Mesenchymal stem cell (in vitro differentiated cells and primary cell): ENCODE results near the gene ACTR5.

Experiments used
- DNase-seq: peaks from one replicate; pipeline ENCODE4 v3.0.0-alpha.2; 2013
- H2AFZ ChIP-seq: one replicate; pipeline ENCODE4 v1.6.1; 2013; ENCODE audit warnings: low read depth, mild to moderate bottlenecking, control low read depth, inconsistent platforms, low read length, moderate library complexity
- H2AK5ac ChIP-seq: 2 replicates; pipeline ENCODE4 v1.6.1; 2013; ENCODE audit warnings: low read length, moderate library complexity, mild to moderate bottlenecking, inconsistent platforms; ENCODE audit not compliant: severe bottlenecking
- H2BK120ac ChIP-seq: one replicate; pipeline ENCODE4 v1.6.1; 2013; ENCODE audit warnings: low read depth, mild to moderate bottlenecking, inconsistent platforms, low read length, moderate library complexity
- H2BK12ac ChIP-seq, 2 experiments: one replicate each; pipeline ENCODE4 v1.6.1; 2013; ENCODE audit warnings: inconsistent platforms in 2 of 2, low read length in 2 of 2, mild to moderate bottlenecking in 2 of 2, moderate library complexity in 2 of 2, control low read depth in 1 of 2
- H2BK15ac ChIP-seq: one replicate; pipeline ENCODE4 v1.6.1; 2013; ENCODE audit warnings: mild to moderate bottlenecking, low read depth, inconsistent platforms; ENCODE audit not compliant: poor library complexity, severe bottlenecking
- H2BK5ac ChIP-seq: 2 replicates; pipeline ENCODE4 v1.6.1; 2013; ENCODE audit warnings: low read depth, mild to moderate bottlenecking, low read length, control low read depth, inconsistent platforms; ENCODE audit not compliant: poor library complexity, severe bottlenecking
- H3K14ac ChIP-seq, 2 experiments: one replicate each; pipeline ENCODE4 v1.6.1; 2013; ENCODE audit warnings: inconsistent platforms in 2 of 2, low read length in 2 of 2, control low read depth in 1 of 2, mild to moderate bottlenecking in 1 of 2, moderate library complexity in 1 of 2
- H3K18ac ChIP-seq, 2 experiments: one replicate each; pipeline ENCODE4 v1.6.1; 2013; ENCODE audit warnings: inconsistent platforms in 2 of 2, low read length in 2 of 2, control low read depth in 1 of 2, low read depth in 1 of 2, mild to moderate bottlenecking in 1 of 2
- H3K23ac ChIP-seq, 2 experiments: one replicate each; pipeline ENCODE4 v1.6.1; 2013; ENCODE audit warnings: inconsistent platforms in 2 of 2, low read length in 2 of 2, mild to moderate bottlenecking in 2 of 2, moderate library complexity in 2 of 2, control low read depth in 1 of 2
- H3K27ac ChIP-seq: 2 replicates; pipeline ENCODE4 v1.5.1; 2013; ENCODE audit warnings: mild to moderate bottlenecking, moderate library complexity, low read length, control low read depth, inconsistent platforms; ENCODE audit not compliant: poor library complexity, severe bottlenecking
- H3K27me3 ChIP-seq, 2 experiments: 2 replicates each; pipeline versions ENCODE4 v1.6.1 to v1.7.0; 2013; ENCODE audit warnings: low read length in 2 of 2, mild to moderate bottlenecking in 2 of 2, moderate library complexity in 2 of 2, control low read depth in 1 of 2, inconsistent platforms in 1 of 2; ENCODE audit not compliant: control insufficient read depth in 1 of 2, insufficient read depth in 1 of 2
- H3K36me3 ChIP-seq, 2 experiments: 2 replicates each; pipeline versions ENCODE4 v1.6.1 to v1.7.0; 2013; ENCODE audit warnings: low read length in 2 of 2, control low read depth in 1 of 2, inconsistent platforms in 1 of 2, low read depth in 1 of 2, mild to moderate bottlenecking in 1 of 2; ENCODE audit not compliant: insufficient read depth in 2 of 2, control insufficient read depth in 1 of 2
- H3K4ac ChIP-seq, 2 experiments: one replicate each; pipeline ENCODE4 v1.6.1; 2013; ENCODE audit warnings: inconsistent platforms in 2 of 2, low read length in 2 of 2, mild to moderate bottlenecking in 2 of 2, moderate library complexity in 2 of 2, control low read depth in 1 of 2, low read depth in 1 of 2
- H3K4me1 ChIP-seq: 2 replicates; pipeline ENCODE4 v1.6.1; 2013; ENCODE audit warnings: low read depth, low read length, control low read depth; ENCODE audit not compliant: control insufficient read depth, insufficient read depth
- H3K4me2 ChIP-seq: 2 replicates; pipeline ENCODE4 v1.6.1; 2013; ENCODE audit warnings: low read length, mild to moderate bottlenecking, inconsistent platforms; ENCODE audit not compliant: poor library complexity, severe bottlenecking
- H3K4me3 ChIP-seq, 2 experiments: 2 replicates each; pipeline versions ENCODE4 v1.5.1 to v1.7.0; 2013; ENCODE audit warnings: low read length in 2 of 2, mild to moderate bottlenecking in 2 of 2, control low read depth in 1 of 2, low read depth in 1 of 2; ENCODE audit not compliant: insufficient read depth in 1 of 2
- H3K79me1 ChIP-seq: replicated peaks from 2 replicates; pipeline ENCODE4 v1.6.1; 2013; ENCODE audit warnings: mild to moderate bottlenecking, control low read depth, low read length, inconsistent platforms; ENCODE audit not compliant: poor library complexity, severe bottlenecking
- H3K9ac ChIP-seq: 2 replicates; pipeline ENCODE4 v1.7.0; 2013; ENCODE audit warnings: mild to moderate bottlenecking, low read length, moderate library complexity
- H3K9me3 ChIP-seq: 2 replicates; pipeline ENCODE4 v1.7.0; 2013; ENCODE audit warnings: mild to moderate bottlenecking, low read length; ENCODE audit not compliant: control insufficient read depth
- H4K8ac ChIP-seq: one replicate; pipeline ENCODE4 v1.6.1; 2013; ENCODE audit warnings: inconsistent platforms, mild to moderate bottlenecking, low read length, moderate library complexity
- H4K91ac ChIP-seq: one replicate; pipeline ENCODE4 v1.6.1; 2013; ENCODE audit warnings: mild to moderate bottlenecking, low read length, inconsistent platforms
- WGBS: methylation state at CpG from one replicate; pipeline ENCODE4 v1.1.7; 2013; ENCODE audit warnings: mixed read lengths; 5-methylcytosine and 5-hydroxymethylcytosine counted together

ACTR5 gene

GRCh38 chr20:38732981-38733380, 15.3 kb upstream of the ACTR5 start:
- H3K4me2 ChIP-seq = no peak overlapping the region
- H3K18ac ChIP-seq = no peak overlapping the region
- H3K27ac ChIP-seq = no peak overlapping the region
- WGBS = 81% methylated on average over 4 of the region's 4 CpGs
- no peaks in the 10 kb centered on the region for H3K36me3 ChIP-seq
- no peak overlapping the region for H2AK5ac ChIP-seq
- no peak overlapping the region for H4K8ac ChIP-seq
- no peak overlapping the region for H2BK12ac ChIP-seq
- no peak overlapping the region for H4K91ac ChIP-seq
- H3K4me1 ChIP-seq = peaks cover 11% of the 10 kb centered on the region
- DNase-seq = no peak
- no peak overlapping the region for H2AFZ ChIP-seq
- no peaks in the 10 kb centered on the region for H3K79me1 ChIP-seq
- H2BK15ac ChIP-seq = no peak overlapping the region
- H2BK120ac ChIP-seq = no peak overlapping the region
- H3K23ac ChIP-seq = no peak overlapping the region
- H3K9me3 ChIP-seq = peaks cover 4% of the 10 kb centered on the region
- H3K4ac ChIP-seq = no peak overlapping the region
- no peak overlapping the region for H2BK5ac ChIP-seq
- H3K14ac ChIP-seq = no peak overlapping the region
- peaks cover 79 to 84% of the 10 kb centered on the region in 2 experiments for H3K27me3 ChIP-seq
- no peak overlapping the region for H3K9ac ChIP-seq
- no peak overlapping the region for H3K4me3 ChIP-seq

- Histone ChIP-seq H3K27ac (no peak overlapping the region), H2AK5ac (no peak overlapping the region), H2BK5ac (no peak overlapping the region), H2BK120ac (no peak overlapping the region), H3K9me3 (no peaks in the 10 kb centered on the region), H3K18ac (no peak overlapping the region), H3K4me1 (peaks cover 6% of the 10 kb centered on the region), H3K14ac (no peak overlapping the region), H3K23ac (no peak overlapping the region), H4K91ac (no peak overlapping the region), H3K79me1 (no peaks in the 10 kb centered on the region), H2AFZ (no peak overlapping the region), H2BK15ac (no peak overlapping the region), H3K4me3 (no peak overlapping the region), H4K8ac (no peak overlapping the region), H3K4me2 (no peak overlapping the region), H2BK12ac (no peak overlapping the region), H3K27me3 (peaks cover 63 to 76% of the 10 kb centered on the region in 2 experiments), H3K4ac (no peak overlapping the region), H3K36me3 (no peaks in the 10 kb centered on the region), H3K9ac (no peak overlapping the region)
- WGBS = 66% methylated on average over 6 of the region's 6 CpGs
- no peak for DNase-seq
Observed at GRCh38 chr20:38735172-38735571, 13.1 kb upstream of the ACTR5 start.

- no peaks in the 10 kb centered on the region for H3K9me3 ChIP-seq
- 93% methylated on average over 1 of the region's 1 CpG for WGBS
Observed at GRCh38 chr20:38737887-38738286, 10.4 kb upstream of the ACTR5 start.

GRCh38 chr20:38745757-38746156, 2.5 kb upstream of the ACTR5 start:
- Histone ChIP-seq H2BK120ac (no peak overlapping the region), H2BK15ac (no peak overlapping the region), H2AFZ (no peak overlapping the region), H3K27me3 (peaks cover 18 to 34% of the 10 kb centered on the region in 2 experiments), H3K4me2 (no peak overlapping the region), H3K27ac (no peak overlapping the region), H3K14ac (no peak overlapping the region), H3K36me3 (no peaks in the 10 kb centered on the region), H3K18ac (no peak overlapping the region), H2AK5ac (no peak overlapping the region), H4K91ac (no peak overlapping the region), H2BK12ac (no peak overlapping the region), H3K4ac (no peak overlapping the region), H3K9me3 (no peaks in the 10 kb centered on the region), H3K9ac (no peak overlapping the region), H3K23ac (no peak overlapping the region), H3K4me3 (no peak overlapping the region), H3K4me1 (peaks cover 5% of the 10 kb centered on the region), H3K79me1 (peaks cover 15% of the 10 kb centered on the region), H4K8ac (no peak overlapping the region), H2BK5ac (no peak overlapping the region)
- no peak for DNase-seq
- WGBS = 84% methylated on average over 2 of the region's 2 CpGs

More at GRCh38 chr20:38737887-38738286, 10.4 kb upstream of the ACTR5 start:
- Histone ChIP-seq H2BK12ac (no peak overlapping the region), H3K4me2 (no peak overlapping the region), H2BK5ac (no peak overlapping the region), H2AFZ (no peak overlapping the region), H3K27ac (no peak overlapping the region), H3K23ac (no peak overlapping the region), H4K91ac (no peak overlapping the region), H2AK5ac (no peak overlapping the region), H3K4me3 (no peak overlapping the region), H3K79me1 (no peaks in the 10 kb centered on the region), H3K18ac (no peak overlapping the region), H3K27me3 (peaks cover 59 to 76% of the 10 kb centered on the region in 2 experiments), H2BK15ac (no peak overlapping the region), H3K9ac (no peak overlapping the region), H4K8ac (no peak overlapping the region), H3K36me3 (no peaks in the 10 kb centered on the region), H2BK120ac (no peak overlapping the region), H3K4ac (no peak overlapping the region), H3K14ac (no peak overlapping the region), H3K4me1 (no peaks in the 10 kb centered on the region)
- DNase-seq = no peak
